COLO668 (cell line): ENCODE data around the gene PRSS50.
"Not testable (repeated sequence)": the region's sequence is repeated elsewhere in the genome, so short reads cannot be mapped to it uniquely, and the experiment has no call there.

Experiments used
- DNase-seq: peaks from one replicate; lab custom pipeline; 2025; ENCODE audit not compliant: unreplicated experiment; lab: John Stamatoyannopoulos, UW

PRSS50 gene

DNA sequence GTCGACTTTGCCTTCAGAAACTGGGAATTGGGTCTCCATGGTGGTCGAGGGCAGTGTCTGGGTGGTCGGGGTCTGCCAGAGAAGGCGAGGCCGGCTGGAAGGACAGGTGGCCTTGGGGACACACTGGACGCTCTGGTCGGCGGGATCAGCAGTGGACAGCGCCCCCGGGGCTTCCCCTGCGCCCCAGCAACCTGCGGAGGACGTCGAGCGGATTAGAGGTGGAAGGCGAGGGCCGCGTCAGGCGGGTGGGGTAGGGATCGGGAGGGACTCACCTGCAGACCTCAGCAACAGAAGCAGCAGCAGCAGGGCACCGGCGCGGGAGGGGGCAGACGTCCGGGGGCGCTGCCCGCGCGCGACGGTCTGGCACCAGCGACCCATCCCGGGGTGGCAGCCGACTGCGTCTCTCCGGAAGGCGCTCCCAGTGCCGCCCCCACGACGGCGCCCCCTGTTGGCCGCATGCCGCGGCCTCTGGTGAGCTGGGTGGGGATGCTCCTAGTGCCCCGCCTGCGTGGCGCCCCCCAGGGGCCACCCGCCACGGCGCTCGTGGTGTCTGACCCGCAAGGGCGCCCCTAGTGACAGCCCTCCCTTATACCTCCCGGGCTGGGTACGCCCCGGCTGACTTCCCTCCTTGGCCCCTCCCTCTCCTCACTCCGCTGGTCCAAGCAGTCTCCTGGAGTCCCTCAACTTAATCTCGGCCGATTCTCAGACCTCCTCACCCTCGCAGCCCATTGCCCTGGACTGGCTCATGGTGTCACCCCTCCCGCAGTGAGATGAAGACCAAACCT is at the start of gene PRSS50:
TSS of gene PRSS50 (minus strand) at position 423 of the 785 bp plus-strand sequence. CDS start at position 378, 45 bp downstream.
- no peak for DNase-seq

- no peak for DNase-seq
These were observed 46.5 kb upstream of the PRSS50 start for GRCh38 chr3:46764206-46764605.

DNA sequence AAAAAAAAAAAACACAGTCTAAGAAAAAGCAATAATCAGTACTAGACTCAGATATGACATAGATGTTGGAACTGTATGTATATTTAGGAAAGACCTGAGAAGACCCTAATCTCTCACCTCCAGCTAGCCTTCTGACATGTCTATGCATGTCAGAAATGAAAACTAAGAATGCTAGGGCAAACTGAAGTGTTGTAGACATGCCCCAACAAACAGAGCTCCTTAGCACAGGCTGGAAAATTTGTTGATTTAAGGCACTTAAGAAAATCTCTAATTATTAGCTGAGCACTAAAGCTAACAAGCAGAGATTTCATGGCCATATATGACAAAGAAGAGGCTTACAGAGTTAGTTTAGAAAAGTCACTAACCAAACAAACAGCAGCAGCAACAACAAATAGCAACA is 45.5 kb upstream of the PRSS50 start:
- DNase-seq: no peak

DNA sequence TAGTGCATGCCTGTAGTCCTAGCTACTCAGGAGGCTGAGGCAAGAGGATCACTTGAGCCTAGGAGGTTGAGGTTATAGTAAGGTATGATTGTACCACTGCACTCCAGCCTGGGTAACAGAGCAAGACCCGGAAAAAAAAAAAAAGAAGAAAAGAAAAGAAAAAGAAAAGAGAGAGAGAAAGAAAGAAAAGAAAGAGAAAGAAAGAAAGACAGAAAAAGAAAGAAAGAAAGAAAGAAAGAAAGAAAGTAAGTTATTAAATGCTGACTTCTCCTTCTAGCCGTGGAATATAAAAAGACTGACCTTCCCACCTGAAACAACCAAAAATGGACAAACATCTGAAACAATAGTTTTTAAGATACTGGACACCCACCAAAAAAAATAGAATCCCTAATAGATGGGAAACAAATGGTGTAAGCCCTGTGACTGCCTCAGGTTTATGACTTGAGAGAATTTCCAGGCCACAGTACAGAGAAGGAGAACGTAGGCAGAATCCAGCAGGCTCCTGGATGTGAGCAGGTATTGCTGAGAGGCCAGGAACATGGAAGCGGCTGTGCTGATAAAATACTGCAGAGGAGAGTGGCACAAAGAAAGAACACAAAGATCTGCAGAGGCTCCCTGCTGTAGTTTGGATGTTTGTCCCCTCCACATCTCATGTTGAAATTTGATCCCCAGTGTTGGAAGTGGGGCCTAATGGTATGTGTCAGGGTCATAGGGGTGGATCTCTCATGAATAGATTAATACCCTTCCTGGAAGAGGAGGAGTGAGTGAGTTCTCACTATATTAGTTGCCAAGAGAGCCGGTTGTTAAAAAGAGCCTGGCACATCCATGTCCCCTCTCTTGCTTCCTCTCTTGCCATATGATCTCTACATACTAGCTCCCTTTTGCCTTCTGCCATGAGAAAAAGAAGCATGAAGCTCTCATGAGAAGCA is 41.8 kb upstream of the PRSS50 start:
- DNase-seq: no peak

GRCh38 chr3:46756642-46757041 is 39.0 kb upstream of the PRSS50 start:
- no peak for DNase-seq

- no peak for DNase-seq
These were observed 38.0 kb upstream of the PRSS50 start for GRCh38 chr3:46755646-46756045.

DNA sequence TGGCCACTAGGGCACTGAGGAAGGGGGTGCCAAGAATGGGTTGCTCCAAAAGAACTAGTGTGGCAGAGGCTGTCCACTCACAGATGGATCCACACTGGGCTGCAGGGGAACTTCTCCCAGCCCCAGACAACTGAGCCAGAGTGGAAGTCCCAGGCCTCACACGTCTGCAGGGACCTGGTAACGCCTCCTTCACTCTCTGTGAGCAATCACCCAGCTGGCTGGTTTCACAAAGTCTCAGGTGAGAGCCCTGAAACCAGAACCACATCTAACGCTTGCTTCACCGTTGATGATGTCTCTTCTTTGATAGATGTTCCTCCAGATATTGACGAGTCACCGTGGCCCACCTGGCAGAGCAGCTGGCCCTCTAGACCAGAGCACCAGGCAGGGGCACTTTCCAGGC is 35.5 kb upstream of the PRSS50 start:
- DNase-seq: not testable (repeated sequence)

DNA sequence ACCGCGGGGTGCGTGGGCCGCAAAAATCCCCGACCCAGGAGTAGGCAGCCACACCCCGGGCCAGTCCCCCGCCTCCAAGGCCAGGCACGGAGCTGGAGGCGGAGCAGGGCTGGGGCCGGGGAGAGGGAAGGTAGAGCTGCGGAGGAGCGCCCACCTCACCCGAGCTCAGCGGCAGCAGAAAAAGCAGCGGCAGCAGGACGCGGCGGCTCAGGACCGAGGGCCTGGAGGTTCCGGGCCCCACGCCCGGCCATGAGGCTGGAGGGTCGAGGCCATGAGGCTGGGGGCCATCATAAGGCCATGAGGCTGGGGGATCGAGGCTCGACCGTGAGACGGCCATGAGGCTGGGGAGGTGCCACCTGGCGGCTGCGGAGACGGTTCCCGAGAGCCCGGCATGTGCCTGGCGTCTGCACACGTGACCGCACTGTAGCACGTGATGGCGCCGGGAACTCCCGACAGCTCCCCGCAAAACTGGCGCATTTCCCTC is 32.9 kb upstream of the PRSS50 start:
- no peak for DNase-seq

DNA sequence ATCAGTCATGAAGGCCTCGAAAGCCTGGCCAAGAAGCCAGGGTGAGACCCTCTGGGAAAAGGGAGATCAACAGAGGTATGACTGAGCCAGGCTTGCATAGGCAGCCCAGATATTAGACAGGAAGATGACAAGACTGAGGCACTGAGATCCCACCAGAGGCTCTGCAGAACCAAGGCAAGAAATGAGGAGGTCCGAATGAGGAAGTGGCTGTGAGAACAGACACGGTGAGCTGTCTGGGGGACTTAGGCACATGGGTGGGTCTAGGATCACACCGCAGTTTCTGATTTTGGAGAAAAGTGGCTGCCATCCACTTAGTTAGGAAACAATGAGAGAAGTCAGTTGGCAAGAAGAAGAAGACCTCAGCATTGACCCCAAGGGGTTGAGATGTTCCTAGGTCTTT is 31.5 kb upstream of the PRSS50 start:
- no peak for DNase-seq

DNA sequence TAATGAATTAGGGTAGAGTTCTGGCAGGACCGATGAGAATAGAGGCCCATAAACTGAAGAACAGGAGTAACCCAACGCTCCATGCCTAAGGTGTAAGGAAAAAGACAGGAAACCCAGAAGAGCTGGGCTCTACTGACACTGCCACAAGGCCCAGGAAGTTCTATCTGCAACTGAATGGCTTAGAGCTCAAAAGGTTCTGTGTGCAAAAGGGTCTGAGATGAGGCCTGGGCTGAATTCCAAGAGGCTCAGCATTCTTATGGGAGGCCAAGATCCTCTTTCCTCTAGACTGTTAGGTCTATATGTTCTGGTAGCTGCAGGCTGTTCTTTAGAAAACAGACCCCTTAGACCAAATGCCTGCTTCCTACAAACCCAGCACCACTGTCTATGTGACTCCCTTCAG is 30.5 kb upstream of the PRSS50 start:
- no peak for DNase-seq

GRCh38 chr3:46746711-46747110 is 29.0 kb upstream of the PRSS50 start:
- no peak for DNase-seq

- DNase-seq: no peak
These were observed 25.4 kb upstream of the PRSS50 start for GRCh38 chr3:46742992-46743585.

GRCh38 chr3:46739565-46739964 is 21.9 kb upstream of the PRSS50 start:
- not testable (repeated sequence) for DNase-seq

- no peak for DNase-seq
These were observed 19.7 kb upstream of the PRSS50 start for GRCh38 chr3:46737329-46737731.

GRCh38 chr3:46736006-46736872 is 18.6 kb upstream of the PRSS50 start:
- no peak for DNase-seq

- no peak for DNase-seq
These were observed 17.1 kb upstream of the PRSS50 start for GRCh38 chr3:46734773-46735172.

- DNase-seq: no peak
These were observed 15.5 kb upstream of the PRSS50 start for GRCh38 chr3:46733026-46733800.

GRCh38 chr3:46731795-46732194 is 14.1 kb upstream of the PRSS50 start:
- no peak for DNase-seq

GRCh38 chr3:46730819-46731218 is 13.2 kb upstream of the PRSS50 start:
- DNase-seq: no peak

DNA sequence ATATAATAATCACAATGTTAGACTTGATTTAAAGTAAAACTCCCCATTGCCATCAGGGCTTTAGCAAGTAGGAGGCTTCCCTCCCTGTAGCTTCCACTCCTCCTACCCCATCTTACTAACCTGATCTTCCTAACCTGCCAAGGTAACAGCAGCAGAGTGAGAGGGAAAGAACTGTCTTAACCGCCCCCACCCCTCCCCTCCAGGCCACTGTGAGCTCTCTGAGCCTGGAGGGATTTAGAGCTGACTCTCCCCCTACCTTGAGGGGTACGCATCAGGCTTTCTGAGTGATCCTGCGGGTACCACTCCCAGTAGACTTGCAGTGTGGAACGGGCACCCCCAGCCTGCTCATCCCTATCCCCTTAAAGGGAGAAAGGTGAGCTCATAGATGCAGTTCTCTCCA is 11.4 kb upstream of the PRSS50 start:
- DNase-seq: no peak
